ENCODE data around the gene TCP10L. TPM values are rescaled to one million over a fixed set of nuclear protein-coding genes. Genes with fewer than 3 reads are reported as not detected.

The TCP10L gene
- total and polyA plus RNA-seq, 2 experiments from 2014 or later: 0.97 TPM; not detected in 1

GRCh38 chr21:32602099-32602498, 16.8 kb upstream of the TCP10L start:
- Histone ChIP-seq H2AFZ (no peak overlapping the region), H3K9me2 (ENCODE audit: insufficient read depth) (no peaks in the 10 kb centered on the region), H3K36me3 (ENCODE audit: low read depth) (peaks cover 15% of the 10 kb centered on the region), H3K4me1 (ENCODE audit: insufficient read depth) (peaks cover 5% of the 10 kb centered on the region; the same call in 1 of the 2 replicates), H3K9ac (no peak overlapping the region), H3K9me3 (ENCODE audit: low read depth) (no peaks in the 10 kb centered on the region), H3K79me2 (ENCODE audit: insufficient read depth) (no peaks in the 10 kb centered on the region), H3K4me2 (ENCODE audit: unreplicated experiment) (no peak overlapping the region), H3K4me3 (no peak overlapping the region), H3K27me3 (replicated peaks; ENCODE audit: insufficient read depth) (no peaks in the 10 kb centered on the region), H3K27ac (no peak overlapping the region), H4K20me1 (ENCODE audit: insufficient read depth) (no peaks in the 10 kb centered on the region), H3F3A (ENCODE audit: insufficient read depth) (peaks cover 8% of the 10 kb centered on the region; the same call in 1 of the 2 replicates)
- 93 to 98% methylated on average over 6 of the region's 6 CpGs for WGBS, 2 experiments (ENCODE audit: low coverage in 1 of 2, low lambda C conversion rate in 2 of 2, missing lambda C conversion rate in 2 of 2)
- no peak for DNase-seq
- in situ Hi-C loops (cut with MboI): no loop called here
- TF ChIP-seq EZH2phosphoT487 (IDR thresholded peaks at IDR 0.05; ENCODE audit: insufficient read depth, low read depth) (no peak), EZH2 (IDR thresholded peaks at IDR 0.05; ENCODE audit: insufficient read depth, poor library complexity, severe bottlenecking) (no peak)

DNA sequence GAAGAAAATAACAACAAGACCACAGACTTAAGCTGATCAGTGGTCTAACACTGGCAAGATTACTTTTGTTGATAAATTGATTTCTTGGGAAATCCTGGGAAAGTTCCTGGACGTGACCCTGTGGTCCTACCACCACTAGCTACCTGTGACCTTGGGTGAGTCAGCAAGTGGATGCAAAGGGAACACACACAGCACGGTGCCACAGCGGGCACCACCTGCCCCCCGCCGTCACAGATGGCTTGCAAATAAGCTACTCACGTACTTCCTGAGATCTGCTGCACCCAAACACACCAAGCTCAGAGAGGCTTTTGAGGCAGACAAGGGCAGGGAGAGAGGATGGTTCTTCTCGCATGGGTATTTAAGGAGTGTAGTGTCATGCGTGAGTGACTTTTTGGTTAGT, 14.2 kb upstream of the TCP10L start:
- no peak for DNase-seq
- in situ Hi-C loops (cut with MboI): no loop called here

DNA sequence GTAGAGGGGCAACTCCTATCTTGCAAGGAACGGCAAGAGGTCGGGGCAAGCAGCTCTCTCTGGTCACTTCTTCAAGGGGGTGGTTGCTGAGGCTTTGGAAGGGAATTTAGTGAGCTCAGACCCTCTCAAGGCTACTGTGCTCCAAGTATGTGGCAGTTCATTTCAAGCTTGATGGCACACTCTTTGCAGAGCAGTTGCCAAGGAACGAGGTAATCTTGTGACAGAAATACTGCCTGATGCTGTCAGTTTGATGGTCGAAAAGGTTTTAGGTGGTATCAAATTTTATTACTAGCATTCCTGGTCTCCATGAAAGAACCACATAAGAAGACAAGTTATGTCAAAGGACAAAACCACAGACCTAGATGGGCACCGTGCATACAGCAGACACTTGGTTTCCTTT, 13.8 kb upstream of the TCP10L start:
- WGBS, 2 experiments (ENCODE audit: low coverage in 1 of 2, low lambda C conversion rate in 2 of 2, missing lambda C conversion rate in 2 of 2): 90 to 93% methylated on average over 5 of the region's 5 CpGs
- Histone ChIP-seq H3K4me1 (ENCODE audit: insufficient read depth) (peaks cover 12% of the 10 kb centered on the region; the same call in 1 of the 2 replicates), H3K9ac (no peak overlapping the region), H3K9me2 (ENCODE audit: insufficient read depth) (no peaks in the 10 kb centered on the region), H4K20me1 (ENCODE audit: insufficient read depth) (no peaks in the 10 kb centered on the region), H3K27me3 (replicated peaks; ENCODE audit: insufficient read depth) (no peaks in the 10 kb centered on the region), H2AFZ (no peak overlapping the region), H3K4me3 (no peak overlapping the region), H3F3A (ENCODE audit: insufficient read depth) (peaks cover 13% of the 10 kb centered on the region), H3K36me3 (ENCODE audit: low read depth) (peaks cover 10% of the 10 kb centered on the region), H3K4me2 (ENCODE audit: unreplicated experiment) (no peak overlapping the region), H3K27ac (no peak overlapping the region), H3K79me2 (ENCODE audit: insufficient read depth) (no peaks in the 10 kb centered on the region), H3K9me3 (ENCODE audit: low read depth) (no peaks in the 10 kb centered on the region)
- in situ Hi-C loops (cut with MboI): no loop called here
- no peak for DNase-seq
- TF ChIP-seq EZH2phosphoT487 (IDR thresholded peaks at IDR 0.05; ENCODE audit: insufficient read depth, low read depth) (no peak), EZH2 (IDR thresholded peaks at IDR 0.05; ENCODE audit: insufficient read depth, poor library complexity, severe bottlenecking) (no peak)

More for the DNA sequence above, 14.2 kb upstream of the TCP10L start:
- Histone ChIP-seq H3K36me3 (ENCODE audit: low read depth) (peaks cover 10% of the 10 kb centered on the region), H3K4me1 (ENCODE audit: insufficient read depth) (peaks cover 12% of the 10 kb centered on the region; the same call in 1 of the 2 replicates), H3K4me2 (ENCODE audit: unreplicated experiment) (no peak overlapping the region), H3K9ac (no peak overlapping the region), H3K4me3 (no peak overlapping the region), H3K27me3 (replicated peaks; ENCODE audit: insufficient read depth) (no peaks in the 10 kb centered on the region), H3K27ac (no peak overlapping the region), H3K79me2 (ENCODE audit: insufficient read depth) (no peaks in the 10 kb centered on the region), H3K9me2 (ENCODE audit: insufficient read depth) (no peaks in the 10 kb centered on the region), H4K20me1 (ENCODE audit: insufficient read depth) (no peaks in the 10 kb centered on the region), H2AFZ (no peak overlapping the region), H3F3A (ENCODE audit: insufficient read depth) (peaks cover 13% of the 10 kb centered on the region), H3K9me3 (ENCODE audit: low read depth) (no peaks in the 10 kb centered on the region)
- TF ChIP-seq EZH2phosphoT487 (IDR thresholded peaks at IDR 0.05; ENCODE audit: insufficient read depth, low read depth) (no peak), EZH2 (IDR thresholded peaks at IDR 0.05; ENCODE audit: insufficient read depth, poor library complexity, severe bottlenecking) (no peak)
- 86 to 87% methylated on average over 8 of the region's 8 CpGs for WGBS, 2 experiments (ENCODE audit: low coverage in 1 of 2, low lambda C conversion rate in 2 of 2, missing lambda C conversion rate in 2 of 2)

- Histone ChIP-seq H3K9me3 (ENCODE audit: low read depth) (no peaks in the 10 kb centered on the region), H3K4me2 (ENCODE audit: unreplicated experiment) (peak overlapping the region; percentile 24), H3K4me3 (no peak overlapping the region), H3K4me1 (ENCODE audit: insufficient read depth) (peaks cover 12% of the 10 kb centered on the region; the same call in 1 of the 2 replicates), H3K79me2 (ENCODE audit: insufficient read depth) (no peaks in the 10 kb centered on the region), H3K27me3 (replicated peaks; ENCODE audit: insufficient read depth) (no peaks in the 10 kb centered on the region), H2AFZ (no peak overlapping the region), H4K20me1 (ENCODE audit: insufficient read depth) (no peaks in the 10 kb centered on the region), H3K9ac (peak overlapping the region; percentile 58), H3F3A (ENCODE audit: insufficient read depth) (peaks cover 13% of the 10 kb centered on the region), H3K36me3 (ENCODE audit: low read depth) (no peaks in the 10 kb centered on the region; the same call in 1 of the 2 replicates), H3K27ac (peak overlapping the region; percentile 87), H3K9me2 (ENCODE audit: insufficient read depth) (no peaks in the 10 kb centered on the region)
- no peak for TF ChIP-seq EZH2phosphoT487 (IDR thresholded peaks at IDR 0.05; ENCODE audit: insufficient read depth, low read depth)
- no peak for TF ChIP-seq EZH2 (IDR thresholded peaks at IDR 0.05; ENCODE audit: insufficient read depth, poor library complexity, severe bottlenecking)
- in situ Hi-C loops (cut with MboI): no loop called here
- 3 to 5% methylated on average over 6 of the region's 6 CpGs for WGBS, 2 experiments (ENCODE audit: low coverage in 1 of 2, low lambda C conversion rate in 2 of 2, missing lambda C conversion rate in 2 of 2)
- DNase-seq: peak; percentile 97
Measured at GRCh38 chr21:32597205-32597604, 11.9 kb upstream of the TCP10L start.

All from GM23248 (cell line).